Stimulated activated CD4-positive, alpha-beta T cell treated with anti-CD3 and anti-CD28 coated beads, Interleukin-12 subunit alpha, Interleukin-12 subunit beta, amount 100 ng/mL, for 4 hours (primary cell): Measurements from ENCODE around the gene LARGE1.
"Not testable (repeated sequence)": the region's sequence is repeated elsewhere in the genome, so short reads cannot be mapped to it uniquely, and the experiment has no call there.

Experiments
- DNase-seq: peaks from one replicate; pipeline ENCODE4 v3.0.0-alpha.2; 2020

LARGE1 gene

DNA sequence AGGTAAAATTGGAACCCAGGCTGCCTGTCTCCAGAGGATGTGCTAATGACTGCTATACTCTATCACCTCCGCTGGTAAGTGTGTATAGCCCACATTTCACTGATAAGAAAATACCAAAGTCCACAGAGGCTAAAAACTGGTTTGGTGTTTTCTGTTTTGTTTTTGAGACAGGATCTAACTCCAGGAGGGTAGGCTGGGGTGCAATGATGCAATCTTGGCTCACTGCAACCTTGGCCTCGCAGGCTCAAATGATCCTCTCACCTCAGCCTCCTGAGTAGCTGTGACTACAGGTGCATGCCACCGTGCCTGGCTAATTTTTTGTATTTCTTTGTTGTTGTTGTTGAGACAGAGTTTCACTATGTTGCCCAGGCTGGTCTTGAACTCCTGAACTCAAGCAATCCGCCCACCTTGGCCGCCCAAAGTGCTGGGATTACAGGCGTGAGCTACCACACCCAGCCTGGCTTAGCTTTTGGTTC is 409.8 kb downstream of the LARGE1 start:
- DNase-seq, result no peak

DNA sequence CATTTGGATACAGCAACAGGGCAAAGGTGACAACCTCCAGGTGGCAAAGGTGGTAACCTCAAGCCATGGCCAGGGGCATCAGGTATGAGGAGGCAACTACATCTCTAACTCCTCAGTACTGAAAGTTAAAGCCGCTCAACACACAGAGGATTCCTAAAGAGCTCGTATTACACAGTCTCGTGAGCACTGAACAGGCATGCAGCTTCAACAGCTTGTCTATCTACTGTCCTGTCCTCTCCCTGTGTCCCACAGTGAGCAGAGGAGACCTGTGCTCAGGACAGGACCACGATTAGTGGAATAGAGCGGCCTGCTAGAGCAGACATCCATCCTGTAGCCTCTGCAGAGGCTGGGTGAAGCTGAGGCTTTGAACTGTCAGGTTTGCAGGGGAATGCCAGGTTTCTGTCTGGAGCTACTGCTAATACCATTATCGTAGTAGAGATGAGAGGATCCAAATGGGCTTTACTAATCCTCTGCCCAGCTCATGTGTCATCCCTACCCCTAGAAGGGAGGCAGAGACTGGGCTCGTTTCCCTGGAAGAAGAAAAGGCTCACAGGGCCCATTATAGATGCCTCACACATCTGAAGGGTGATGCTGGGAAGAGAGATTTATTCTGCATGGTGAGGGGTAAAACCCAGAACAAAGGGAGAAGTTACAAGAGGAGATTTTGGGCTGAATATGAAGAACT is 415.2 kb downstream of the LARGE1 start:
- DNase-seq, result no peak

DNA sequence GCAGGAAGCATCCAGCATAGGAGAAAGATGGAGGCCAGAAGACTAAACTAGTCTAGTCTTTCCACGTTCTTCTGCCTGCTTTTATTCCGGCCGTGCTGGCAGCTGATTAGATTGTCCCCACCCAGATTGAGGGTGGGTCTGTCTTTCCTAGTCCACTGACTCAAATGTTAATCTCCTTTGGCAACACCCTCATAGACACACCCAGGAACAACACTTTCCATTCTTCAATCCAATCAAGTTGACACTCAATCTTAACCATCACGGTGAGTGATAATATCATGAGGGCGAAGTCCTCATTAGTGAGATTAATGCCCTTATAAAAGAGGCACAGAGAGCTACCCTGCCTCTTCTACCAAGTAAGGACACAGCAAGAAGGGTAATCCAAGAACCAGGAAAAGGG is 424.2 kb downstream of the LARGE1 start:
- DNase-seq, result no peak

- DNase-seq, result no peak
Observed at GRCh38 chr22:33493476-33494205, 426.6 kb downstream of the LARGE1 start.

DNA sequence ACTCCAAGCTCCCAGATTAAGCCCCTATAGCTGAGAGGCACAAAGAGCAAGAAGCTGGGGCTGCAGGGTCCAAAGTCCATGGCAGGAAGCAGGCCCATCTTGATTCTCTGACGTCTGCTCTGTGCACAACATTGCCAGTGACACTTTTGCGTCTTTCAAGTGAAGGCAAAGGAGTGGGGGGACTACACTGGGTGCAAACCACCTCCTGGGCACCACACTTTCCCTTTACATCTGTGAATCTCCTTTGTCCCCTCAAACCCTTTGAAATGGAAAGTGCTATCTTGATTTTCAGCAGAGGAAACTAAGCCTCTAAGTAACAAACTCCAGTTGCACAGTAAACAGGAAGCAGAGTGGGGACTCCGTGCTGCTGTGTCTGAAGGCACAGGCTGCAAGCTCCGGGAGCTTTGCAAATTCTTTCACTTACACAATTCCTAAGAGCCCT is 428.0 kb downstream of the LARGE1 start:
- DNase-seq, result no peak

DNA sequence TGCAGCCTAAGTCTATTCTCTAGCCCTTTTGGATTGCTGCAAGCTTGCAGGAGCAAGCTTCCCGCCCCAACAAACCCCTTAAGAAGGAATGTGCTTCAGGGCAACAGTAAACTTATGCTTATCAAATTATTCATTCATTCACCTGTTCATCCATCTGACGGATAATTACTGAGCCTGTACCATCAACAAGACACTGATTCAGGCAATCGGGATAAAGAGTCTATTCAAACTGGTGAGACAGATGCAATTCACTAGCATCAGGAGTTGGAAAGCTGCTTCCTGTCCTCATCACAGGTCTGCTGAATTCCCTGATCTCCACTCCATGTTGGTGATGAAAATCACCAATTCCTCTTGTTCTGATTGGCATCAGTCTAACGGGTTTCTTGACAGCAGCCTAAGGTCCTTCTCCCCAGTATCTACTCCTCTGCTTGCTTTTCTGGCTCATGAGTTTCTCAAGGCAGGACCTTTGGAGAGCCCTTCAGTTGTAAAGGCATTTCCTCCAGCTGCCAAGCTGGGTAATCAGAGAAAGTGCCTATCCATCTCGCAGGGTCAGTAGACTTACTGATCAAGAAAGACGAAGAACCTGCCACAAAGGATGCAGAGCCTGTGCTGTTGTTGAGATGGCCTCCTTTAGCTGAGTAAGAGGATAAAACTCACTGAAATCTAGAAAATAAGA is 433.1 kb downstream of the LARGE1 start:
- DNase-seq, result no peak

DNA sequence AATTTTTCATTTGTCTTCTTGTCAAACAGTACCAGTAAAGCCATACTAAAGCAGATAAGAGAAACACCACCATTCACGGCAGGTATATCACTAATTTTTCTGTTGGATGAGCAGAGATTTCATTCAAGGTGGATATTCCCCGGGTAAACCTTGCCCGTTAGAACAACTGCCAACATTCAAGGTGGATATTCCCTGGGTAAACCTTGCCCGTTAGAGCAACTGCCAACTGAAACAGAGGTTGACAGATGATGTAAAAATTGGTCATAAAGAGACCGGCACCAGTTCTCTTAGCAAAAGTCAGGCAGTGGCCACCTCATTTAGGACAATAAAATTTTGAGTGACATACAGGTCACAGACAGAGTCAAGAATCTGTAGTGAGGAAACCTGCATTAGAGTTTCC is 438.7 kb downstream of the LARGE1 start:
- no peak for DNase-seq

- no peak for DNase-seq
Observed at GRCh38 chr22:33477120-33478111, 442.9 kb downstream of the LARGE1 start.

- DNase-seq, result no peak
Observed at GRCh38 chr22:33476716-33477115, 443.6 kb downstream of the LARGE1 start.

- no peak for DNase-seq
Observed at GRCh38 chr22:33476206-33476605, 444.1 kb downstream of the LARGE1 start.

GRCh38 chr22:33474587-33474986 is 445.7 kb downstream of the LARGE1 start:
- DNase-seq, result no peak

DNA sequence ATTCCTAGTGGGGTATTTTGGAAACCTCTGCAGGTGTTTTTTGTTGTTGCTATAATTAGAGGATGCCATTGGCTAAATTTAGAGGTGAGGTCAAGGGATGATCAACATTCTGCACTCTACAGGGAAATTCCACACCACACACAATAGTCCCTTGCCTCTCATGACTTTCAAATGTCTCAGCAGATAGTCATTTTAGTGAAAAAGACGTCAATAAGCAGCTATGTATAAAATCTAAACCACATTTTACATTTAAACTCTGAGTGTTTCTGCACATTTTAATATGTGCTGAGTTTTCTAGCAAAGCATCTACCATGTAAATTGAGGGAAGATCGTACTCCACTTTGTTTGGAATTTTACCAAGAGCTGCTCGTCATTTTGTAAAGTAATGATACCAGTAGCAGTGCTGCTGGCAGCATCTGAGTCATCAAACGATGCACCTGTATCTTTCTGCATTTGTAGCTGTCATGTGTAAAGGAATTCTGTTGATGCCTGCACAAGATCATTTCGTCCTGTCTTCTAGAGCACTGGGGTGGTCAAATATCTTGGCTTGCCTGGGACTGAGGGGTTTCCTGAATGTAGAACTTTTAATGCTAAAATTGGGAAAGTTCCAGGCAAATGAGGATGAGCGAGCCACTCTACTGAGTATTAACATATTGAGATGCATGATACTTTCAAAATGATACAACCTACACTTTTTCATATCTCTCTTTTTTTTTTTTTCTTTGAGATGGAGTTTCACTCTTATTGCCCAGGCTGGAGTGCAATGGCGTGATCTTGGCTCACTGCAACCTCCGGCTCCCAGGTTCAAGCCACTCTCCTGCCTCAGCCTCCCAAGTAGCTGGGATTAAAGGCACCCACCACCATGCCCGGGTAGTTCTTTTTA is 447.6 kb downstream of the LARGE1 start:
- no peak for DNase-seq

GRCh38 chr22:33470456-33470855 is 449.8 kb downstream of the LARGE1 start:
- DNase-seq, result no peak

DNA sequence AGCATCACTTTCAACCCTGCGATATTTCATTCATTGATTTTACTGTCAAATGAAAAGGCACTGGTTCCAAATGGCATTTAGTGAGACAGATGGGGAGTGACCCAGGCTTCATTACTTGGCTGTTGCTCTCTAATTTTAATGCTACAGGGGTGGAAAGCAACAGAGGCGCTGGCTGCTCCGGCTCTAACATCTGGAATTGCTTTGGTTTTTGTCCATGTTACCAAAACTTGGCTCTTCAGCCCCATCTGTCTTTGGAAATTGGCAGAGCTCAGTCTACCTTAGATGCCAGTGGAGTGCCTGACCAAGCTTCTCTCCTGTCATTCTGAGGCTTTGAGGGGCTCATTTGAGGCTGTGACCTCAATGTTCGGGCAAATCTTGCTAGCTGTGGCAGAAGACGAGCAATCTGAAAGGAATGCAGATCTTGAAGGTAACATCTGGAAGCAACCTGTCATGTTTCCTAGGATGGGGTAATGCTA is 452.6 kb downstream of the LARGE1 start:
- DNase-seq, result no peak

GRCh38 chr22:33467080-33467479 is 453.2 kb downstream of the LARGE1 start:
- DNase-seq, result no peak

DNA sequence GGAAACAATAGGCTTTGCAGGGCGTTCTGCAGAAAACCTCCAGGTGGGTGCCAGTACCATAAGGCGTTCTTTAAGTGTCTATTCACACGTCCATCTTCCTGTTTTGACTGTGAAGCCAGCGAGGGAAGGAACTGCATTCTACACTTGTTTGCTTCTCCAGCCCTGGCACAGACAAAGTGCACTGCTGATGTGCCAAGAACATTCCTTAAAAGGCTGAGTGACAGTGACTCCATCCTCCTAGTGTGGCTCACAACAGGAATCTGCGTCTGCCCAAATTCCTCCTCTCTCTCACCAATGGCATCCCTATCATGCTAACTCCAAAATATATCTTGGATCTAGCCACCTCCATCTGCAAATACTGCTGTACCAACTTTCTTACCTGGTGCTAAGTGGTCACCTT is 454.7 kb downstream of the LARGE1 start:
- DNase-seq, result no peak

DNA sequence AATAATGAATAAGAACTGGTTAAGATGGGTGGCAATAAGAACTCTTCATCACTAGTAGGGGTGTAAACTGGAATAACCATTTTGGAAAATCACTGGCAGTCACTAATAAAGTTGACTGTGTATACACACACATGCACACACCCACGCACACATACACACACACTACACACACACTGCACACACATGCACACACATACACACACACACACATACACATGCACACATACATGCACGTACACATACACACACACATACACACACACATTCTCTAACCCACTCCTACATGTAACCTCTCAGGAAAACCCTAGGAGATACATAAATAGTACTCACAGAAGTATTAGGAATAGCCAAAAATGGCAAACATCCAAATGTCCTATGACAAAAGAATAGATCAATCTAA is 455.6 kb downstream of the LARGE1 start:
- DNase-seq, result no peak

GRCh38 chr22:33461698-33462434 is 458.4 kb downstream of the LARGE1 start:
- DNase-seq, result no peak

GRCh38 chr22:33461245-33461644 is 459.0 kb downstream of the LARGE1 start:
- not testable (repeated sequence) for DNase-seq

GRCh38 chr22:33459137-33459536 is 461.1 kb downstream of the LARGE1 start:
- no peak for DNase-seq

DNA sequence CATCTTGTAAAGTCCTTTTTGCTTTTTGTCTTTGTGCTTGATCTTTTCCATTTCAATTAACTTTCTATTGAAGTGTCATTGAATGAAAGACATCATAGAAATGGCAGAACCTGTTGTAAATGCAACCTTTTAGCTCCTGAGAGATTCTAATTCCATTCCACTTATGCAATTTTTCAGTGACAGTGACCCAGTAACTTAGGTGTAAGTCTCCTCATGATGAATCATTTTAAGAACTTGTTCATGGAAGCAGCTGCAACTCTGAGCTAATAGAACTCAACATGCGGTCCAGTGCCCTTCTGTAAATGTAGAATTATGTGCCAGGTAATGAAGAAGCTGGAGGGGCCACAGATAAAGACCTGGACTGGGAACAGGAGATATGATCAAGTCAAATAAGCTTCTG is 463.8 kb downstream of the LARGE1 start:
- no peak for DNase-seq
